Liver (tissue), 9 donors: ENCODE data around the gene CHMP4A. TPM values are rescaled to one million over a fixed set of nuclear protein-coding genes. Genes with fewer than 3 reads are reported as not detected.

Experiments
- DNase-seq: peaks from one replicate; pipeline ENCODE4 v3.0.0-alpha.2; 2017; ENCODE audit warnings: low spot score
- H3K27ac ChIP-seq, 2 donors: one replicate each; pipeline ENCODE4 v1.7.0; 2013; ENCODE audit warnings: inconsistent platforms in 2 of 2, low read length in 2 of 2, control low read depth in 1 of 2, low read depth in 1 of 2, mild to moderate bottlenecking in 1 of 2
- H3K27me3 ChIP-seq, 4 donors: one replicate each; pipeline versions ENCODE4 v1.6.1 to v1.7.0; 2013; ENCODE audit warnings: low read length in 3 of 4, inconsistent platforms in 1 of 4, mild to moderate bottlenecking in 1 of 4, moderate library complexity in 1 of 4; ENCODE audit not compliant: control insufficient read depth in 4 of 4, insufficient read depth in 4 of 4
- H3K36me3 ChIP-seq, 4 donors: one replicate each; pipeline versions ENCODE4 v1.6.1 to v1.7.0; 2013; ENCODE audit warnings: low read length in 3 of 4, mild to moderate bottlenecking in 3 of 4, low read depth in 1 of 4, moderate library complexity in 1 of 4; ENCODE audit not compliant: control insufficient read depth in 4 of 4, insufficient read depth in 3 of 4
- H3K4me1 ChIP-seq, 4 donors: one replicate each; pipeline versions ENCODE4 v1.6.1 to v1.7.0; 2013; ENCODE audit warnings: low read length in 3 of 4, mild to moderate bottlenecking in 3 of 4, moderate library complexity in 1 of 4; ENCODE audit not compliant: control insufficient read depth in 4 of 4, insufficient read depth in 4 of 4
- H3K4me3 ChIP-seq, 3 donors: one replicate each; pipeline versions ENCODE4 v1.6.1 to v1.7.0; 2013; ENCODE audit warnings: low read length in 3 of 3, control low read depth in 1 of 3, low read depth in 1 of 3, mild to moderate bottlenecking in 1 of 3
- H3K9ac ChIP-seq, 2 donors: one replicate each; pipeline ENCODE4 v1.7.0; 2013; ENCODE audit warnings: low read length in 2 of 2, mild to moderate bottlenecking in 2 of 2, moderate library complexity in 2 of 2, control low read depth in 1 of 2, low read depth in 1 of 2
- H3K9me3 ChIP-seq, 4 donors: one replicate each; pipeline versions ENCODE4 v1.6.1 to v1.7.0; 2013; ENCODE audit warnings: low read length in 3 of 4; ENCODE audit not compliant: control insufficient read depth in 4 of 4
- ATF3 ChIP-seq: IDR thresholded peaks from 2 replicates; pipeline ENCODE4 v1.6.1; 2016; ENCODE audit warnings: antibody characterized with exemption
- CTCF ChIP-seq: fragments of 150-350 bp; IDR thresholded peaks from 2 replicates; pipeline ENCODE4 v1.5.1; 2017; ENCODE audit warnings: improper control_type of control experiment, low read depth, low read length; ENCODE audit not compliant: missing input control
- EGR1 ChIP-seq, 2 donors: IDR thresholded peaks; 2 replicates each; pipeline ENCODE4 v1.6.1; 2016 to 2018; ENCODE audit warnings: antibody characterized with exemption in 2 of 2, low read depth in 2 of 2
- FOXA1 ChIP-seq: IDR thresholded peaks from 2 replicates; pipeline ENCODE4 v1.6.1; 2016; ENCODE audit warnings: antibody characterized with exemption
- FOXA2 ChIP-seq: IDR thresholded peaks from 2 replicates; pipeline ENCODE4 v1.6.1; 2016; ENCODE audit warnings: antibody characterized with exemption
- GABPA ChIP-seq, 2 donors: IDR thresholded peaks in 1 of 2; conservative IDR thresholded peaks in 1 of 2; 2 replicates each; pipeline ENCODE4 v1.6.1; 2016; ENCODE audit warnings: antibody characterized with exemption in 2 of 2, mild to moderate bottlenecking in 1 of 2, moderate library complexity in 1 of 2
- HNF4A ChIP-seq, 2 donors: conservative IDR thresholded peaks; 2 replicates each; pipeline ENCODE4 v1.6.1; 2016; ENCODE audit warnings: antibody characterized with exemption in 2 of 2, mild to moderate bottlenecking in 2 of 2
- HNF4G ChIP-seq: IDR thresholded peaks from 2 replicates; pipeline ENCODE4 v1.6.1; 2016; ENCODE audit warnings: antibody characterized with exemption
- JUND ChIP-seq, 2 donors: IDR thresholded peaks; 2 replicates each; pipeline ENCODE4 v1.6.1; 2016; ENCODE audit warnings: antibody characterized with exemption in 2 of 2
- MAX ChIP-seq: IDR thresholded peaks from 2 replicates; pipeline ENCODE4 v1.6.1; 2016; ENCODE audit warnings: antibody characterized with exemption
- NR2F2 ChIP-seq: IDR thresholded peaks from 2 replicates; pipeline ENCODE4 v1.6.1; 2016; ENCODE audit warnings: antibody characterized with exemption
- RAD21 ChIP-seq, 2 donors: IDR thresholded peaks; 2 replicates each; pipeline ENCODE4 v1.6.1; 2016; ENCODE audit warnings: antibody characterized with exemption in 2 of 2, mild to moderate bottlenecking in 2 of 2
- SP1 ChIP-seq: IDR thresholded peaks from 2 replicates; pipeline ENCODE4 v1.6.1; 2018; ENCODE audit warnings: antibody characterized with exemption, mild to moderate bottlenecking
- TAF1 ChIP-seq: conservative IDR thresholded peaks from 2 replicates; pipeline ENCODE4 v1.6.1; 2016; ENCODE audit warnings: antibody characterized with exemption, mild to moderate bottlenecking
- YY1 ChIP-seq: IDR thresholded peaks from 2 replicates; pipeline ENCODE4 v1.6.1; 2016; ENCODE audit warnings: antibody characterized with exemption, mild to moderate bottlenecking
- ZBTB33 ChIP-seq: IDR thresholded peaks from 2 replicates; pipeline ENCODE4 v1.6.1; 2016; ENCODE audit warnings: antibody characterized with exemption
- WGBS: extraction: QIAGEN DNeasy Blood & Tissue Kit; methylation state at CpG from one replicate; pipeline ENCODE4 v1.1.7; 2013; 5-methylcytosine and 5-hydroxymethylcytosine counted together
- polyA plus RNA-seq, 2 donors: library from polyadenylated mRNA; stranded (reverse) in 1 of 2; unstranded in 1 of 2; fragments of 200-250 nt in 1 of 2; fragments of >200 nt in 1 of 2; fragmentation: Nextera tagmentation in 1 of 2; extraction: Ambion mirVana in 1 of 2; gene quantifications; one replicate each; pipeline versions ENCODE4 v1.2.1 to v1.2.3, GENCODE V29; 2013 to 2015
- total RNA-seq, 2 donors: library from RNA; depleted of rRNA; stranded (reverse); fragments of >200 nt; gene quantifications; one replicate each; pipeline ENCODE4 v1.2.3, GENCODE V29; 2014
- donor health status: healthy.
- donor health status: healthy.
- donor health status: healthy.
- donor health status: healthy.
- donor health status: healthy.

The CHMP4A gene
- total and polyA plus RNA-seq, 4 donors: 14.6 to 38.7 (median 28.0) TPM

GRCh38 chr14:24231263-24232120 is 18.2 kb upstream of the CHMP4A start (continued):
- no peak for TF ChIP-seq CTCF
- TF ChIP-seq MAX: no peak
- TF ChIP-seq GABPA (IDR thresholded peaks at IDR 0.05 in 1 of 2, conservative IDR thresholded peaks at IDR 0.05 in 1 of 2): no peak
- TF ChIP-seq EGR1 (IDR thresholded peaks at IDR 0.05; ENCODE audit: low read depth in 2 of 2): no peak
- no peak for TF ChIP-seq RAD21 (IDR thresholded peaks at IDR 0.05)
- no peak for TF ChIP-seq HNF4G
- no peak for TF ChIP-seq ATF3
- TF ChIP-seq NR2F2: no peak
- TF ChIP-seq FOXA1: no peak
- TF ChIP-seq FOXA2: no peak

- Histone ChIP-seq H3K36me3 (peaks cover 0 to 4% (median under 1%) of the 10 kb centered on the region in 4 donors), H3K27me3 (no peaks in the 10 kb centered on the region), H3K9me3 (no peaks in the 10 kb centered on the region), H3K9ac (no peak overlapping the region), H3K4me1 (peaks cover 5 to 29% (median 23%) of the 10 kb centered on the region in 4 donors), H3K4me3 (no peak overlapping the region), H3K27ac (no peak overlapping the region)
- TF ChIP-seq CTCF: no peak
- no peak for TF ChIP-seq RAD21 (IDR thresholded peaks at IDR 0.05)
- TF ChIP-seq HNF4A (conservative IDR thresholded peaks at IDR 0.05): no peak
- no peak for TF ChIP-seq TAF1
- TF ChIP-seq EGR1 (IDR thresholded peaks at IDR 0.05; ENCODE audit: low read depth in 2 of 2): no peak
- TF ChIP-seq NR2F2: no peak
- TF ChIP-seq YY1: no peak
- TF ChIP-seq JUND (IDR thresholded peaks at IDR 0.05): no peak
- no peak for TF ChIP-seq FOXA2
- TF ChIP-seq SP1: no peak
- no peak for TF ChIP-seq ATF3
- TF ChIP-seq ZBTB33: no peak
- no peak for TF ChIP-seq FOXA1
- no peak for DNase-seq
- 37% methylated on average over 1 of the region's 1 CpG for WGBS
Measured at GRCh38 chr14:24228902-24229301, 15.6 kb upstream of the CHMP4A start.
